Parathyroid adenoma (tissue), 2 donors: ENCODE measurements around the gene GNG12.

Experiments
- H2AFZ ChIP-seq: fragments of 300-600 bp; sonication (generic); one replicate; pipeline ENCODE4 v1.7.0; 2017; ENCODE audit warnings: antibody characterized with exemption, mild to moderate bottlenecking
- H3K27ac ChIP-seq: fragments of 300-600 bp; sonication (generic); one replicate; pipeline ENCODE4 v1.7.0; 2017
- H3K27me3 ChIP-seq: fragments of 300-600 bp; sonication (generic); one replicate; pipeline ENCODE4 v1.7.0; 2017; ENCODE audit warnings: low read length; ENCODE audit not compliant: control insufficient read depth, insufficient read depth
- H3K36me3 ChIP-seq: fragments of 300-600 bp; sonication (generic); one replicate; pipeline ENCODE4 v1.7.0; 2017; ENCODE audit warnings: low read length; ENCODE audit not compliant: control insufficient read depth, insufficient read depth
- H3K4me1 ChIP-seq: fragments of 300-600 bp; sonication (generic); one replicate; pipeline ENCODE4 v1.7.0; 2017; ENCODE audit warnings: control low read depth
- H3K4me2 ChIP-seq: fragments of 300-600 bp; sonication (generic); one replicate; pipeline ENCODE4 v1.7.0; 2017; ENCODE audit warnings: low read length
- H3K4me3 ChIP-seq: fragments of 300-600 bp; sonication (generic); one replicate; pipeline ENCODE4 v1.7.0; 2017; ENCODE audit warnings: low read depth, low read length
- H3K79me2 ChIP-seq: fragments of 300-600 bp; sonication (generic); one replicate; pipeline ENCODE4 v1.7.0; 2017; ENCODE audit warnings: control low read depth
- H3K9ac ChIP-seq: fragments of 300-600 bp; sonication (generic); one replicate; pipeline ENCODE4 v1.7.0; 2017; ENCODE audit warnings: mild to moderate bottlenecking
- H3K9me3 ChIP-seq: fragments of 300-600 bp; sonication (generic); one replicate; pipeline ENCODE4 v1.7.0; 2017; ENCODE audit warnings: low read length; ENCODE audit not compliant: control insufficient read depth
- CTCF ChIP-seq: fragments of 300-600 bp; sonication (generic); IDR thresholded peaks from one replicate; pipeline ENCODE4 v1.7.0; 2017; ENCODE audit warnings: antibody characterized with exemption, mild to moderate bottlenecking
- donor health status: primary hyperparathyroidism.

GNG12 gene

GRCh38 chr1:67768480-67768879, 64.8 kb downstream of the GNG12 start:
- H3K9ac ChIP-seq, result no peak overlapping the region
- no peaks in the 10 kb centered on the region for H3K9me3 ChIP-seq
- peaks cover 11% of the 10 kb centered on the region for H3K4me1 ChIP-seq
- H3K4me3 ChIP-seq, result no peak overlapping the region
- no peaks in the 10 kb centered on the region for H3K36me3 ChIP-seq
- H2AFZ ChIP-seq, result no peak overlapping the region
- H3K79me2 ChIP-seq, result peaks cover 2% of the 10 kb centered on the region
- no peak overlapping the region for H3K4me2 ChIP-seq
- H3K27ac ChIP-seq, result no peak overlapping the region
- no peak for TF ChIP-seq CTCF
- no peaks in the 10 kb centered on the region for H3K27me3 ChIP-seq

- Histone ChIP-seq H3K79me2 (peaks cover 3% of the 10 kb centered on the region), H3K9me3 (no peaks in the 10 kb centered on the region), H3K27me3 (no peaks in the 10 kb centered on the region), H3K36me3 (no peaks in the 10 kb centered on the region), H2AFZ (no peak overlapping the region), H3K27ac (peak overlapping the region; percentile 61), H3K4me2 (no peak overlapping the region), H3K4me3 (no peak overlapping the region), H3K4me1 (peaks cover 11% of the 10 kb centered on the region), H3K9ac (no peak overlapping the region)
- no peak for TF ChIP-seq CTCF
These were observed 66.0 kb downstream of the GNG12 start for GRCh38 chr1:67767103-67767782.

- Histone ChIP-seq H3K9ac (no peak overlapping the region), H2AFZ (peak overlapping the region; percentile 72), H3K4me2 (peak overlapping the region; percentile 54), H3K4me1 (peaks cover 11% of the 10 kb centered on the region), H3K36me3 (no peaks in the 10 kb centered on the region), H3K9me3 (no peaks in the 10 kb centered on the region), H3K27ac (peak overlapping the region; percentile 61), H3K27me3 (no peaks in the 10 kb centered on the region), H3K4me3 (no peak overlapping the region), H3K79me2 (peaks cover 10% of the 10 kb centered on the region)
- TF ChIP-seq CTCF, result peak; percentile 77
These were observed 66.9 kb downstream of the GNG12 start for GRCh38 chr1:67766141-67766978.

DNA sequence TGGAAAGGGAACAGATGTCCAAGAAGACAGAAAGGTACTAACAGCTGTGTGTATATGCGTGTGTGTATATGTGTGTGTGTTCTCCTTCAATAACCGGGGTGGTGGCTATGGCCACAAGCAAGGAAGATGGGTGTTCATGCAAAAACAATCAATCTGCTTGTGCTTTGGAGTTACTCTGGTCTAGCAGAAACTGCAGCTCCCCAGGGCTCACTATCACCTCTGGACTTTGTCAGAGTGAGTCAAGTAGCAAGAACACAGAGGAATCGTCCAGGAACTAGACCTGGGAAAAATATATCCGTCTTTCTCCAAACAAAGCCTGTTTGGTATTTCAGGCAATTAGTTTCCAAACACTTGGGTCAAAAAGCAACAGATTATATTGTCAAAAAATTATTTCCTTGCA, 68.6 kb downstream of the GNG12 start:
- H2AFZ ChIP-seq, result no peak overlapping the region
- H3K36me3 ChIP-seq, result no peaks in the 10 kb centered on the region
- H3K79me2 ChIP-seq, result peaks cover 16% of the 10 kb centered on the region
- no peak overlapping the region for H3K9ac ChIP-seq
- no peaks in the 10 kb centered on the region for H3K27me3 ChIP-seq
- no peaks in the 10 kb centered on the region for H3K9me3 ChIP-seq
- no peak for TF ChIP-seq CTCF
- no peak overlapping the region for H3K4me2 ChIP-seq
- no peak overlapping the region for H3K27ac ChIP-seq
- H3K4me1 ChIP-seq, result peaks cover 8% of the 10 kb centered on the region
- H3K4me3 ChIP-seq, result no peak overlapping the region
